Activated CD8-positive, alpha-beta T cell treated with anti-CD3 and anti-CD28 coated beads for 36 hours (primary cell): ENCODE measurements around the gene CETN1. TPM values are rescaled to one million over a fixed set of nuclear protein-coding genes. Genes with fewer than 3 reads are reported as not detected.

ENCODE experiments used
- ATAC-seq: fragments of 200-7000 bp; cut with Tn5 transposase; one replicate; pipeline ENCODE4 v1.10.0; 2021; ENCODE audit warnings: mild to moderate bottlenecking, moderate library complexity
- CTCF ChIA-PET: fragments of 350-600 bp; sonication (Branson Sonifier 250); formaldehyde crosslinking; loops from one replicate; lab custom pipeline; 2021; ENCODE audit warnings: antibody characterized with exemption; lab: Charles Lee
- POLR2A ChIA-PET: fragments of 350-600 bp; sonication (Branson Sonifier 250); formaldehyde crosslinking; loops from one replicate; lab custom pipeline; 2021; ENCODE audit warnings: antibody characterized with exemption; lab: Charles Lee
- DNase-seq: peaks from one replicate; pipeline ENCODE4 v3.0.0-alpha.2; 2020
- H3K27ac Mint-ChIP-seq: one replicate; pipeline ENCODE4 v1.8.0; 2021; ENCODE audit warnings: mild to moderate bottlenecking, mixed read lengths
- H3K27me3 Mint-ChIP-seq: one replicate; pipeline ENCODE4 v1.8.0; 2021; ENCODE audit warnings: mixed read lengths
- H3K36me3 Mint-ChIP-seq: one replicate; pipeline ENCODE4 v1.8.0; 2021; ENCODE audit warnings: low read depth, mixed read lengths
- H3K4me1 Mint-ChIP-seq: one replicate; pipeline ENCODE4 v1.8.0; 2021; ENCODE audit warnings: low read depth, mixed read lengths
- H3K4me3 Mint-ChIP-seq: one replicate; pipeline ENCODE4 v1.8.0; 2021; ENCODE audit warnings: mild to moderate bottlenecking, moderate library complexity, mixed read lengths
- H3K9me3 Mint-ChIP-seq: one replicate; pipeline ENCODE4 v1.8.0; 2021; ENCODE audit warnings: mixed read lengths
- CTCF ChIP-seq: fragments of 200-600 bp; IDR thresholded peaks from one replicate; pipeline ENCODE4 v1.8.0; 2022; ENCODE audit warnings: antibody characterized with exemption, mild to moderate bottlenecking
- intact Hi-C: fragments of 100-400 bp; cut with micrococcal nuclease; formaldehyde crosslinking; loops from one replicate; pipeline ENCODE4 v1.10.0; 2022
- total RNA-seq, 2 experiments: library from RNA; stranded (reverse); gene quantifications; one replicate each; pipeline ENCODE4 v1.2.3, GENCODE V29; 2021

Gene CETN1
- total RNA-seq, 2 experiments from 2014 or later = not detected

- intact Hi-C loops = no loop called here
- DNase-seq (no peak), ATAC-seq (no peak)
- TF ChIP-seq CTCF = no peak
- POLR2A ChIA-PET = interaction anchor here (0.6 kb wide), 1 partner anchor 95 kb away, joined by 3 read pairs; no protein-coding TSS in a partner anchor
- Mint-ChIP-seq H3K4me1 (no peaks in the 10 kb centered on the region), H3K27ac (no peak overlapping the region), H3K9me3 (no peaks in the 10 kb centered on the region), H3K27me3 (no peaks in the 10 kb centered on the region), H3K36me3 (no peaks in the 10 kb centered on the region), H3K4me3 (no peak overlapping the region)
- CTCF ChIA-PET = interaction anchor here (1.0 kb wide), 1 partner anchor 264 kb away, joined by 4 read pairs; no protein-coding TSS in a partner anchor
Observed at GRCh38 chr18:574865-575645, 5.1 kb upstream of the CETN1 start.

GRCh38 chr18:576924-577323, 3.3 kb upstream of the CETN1 start:
- ChIA-PET POLR2A (no interaction called here), CTCF (interaction anchor here (1.1 kb wide), 1 partner anchor 21 kb away, joined by 3 read pairs; no protein-coding TSS in a partner anchor)

GRCh38 chr18:577643-578375, 2.4 kb upstream of the CETN1 start:
- Mint-ChIP-seq H3K27ac (no peak overlapping the region), H3K36me3 (no peaks in the 10 kb centered on the region), H3K4me1 (no peaks in the 10 kb centered on the region), H3K27me3 (no peaks in the 10 kb centered on the region), H3K4me3 (no peak overlapping the region), H3K9me3 (no peaks in the 10 kb centered on the region)
- POLR2A ChIA-PET = no interaction called here
- DNase-seq (no peak), ATAC-seq (no peak)
- CTCF ChIA-PET = interaction anchor here (1.1 kb wide), 1 partner anchor 20 kb away, joined by 3 read pairs; no protein-coding TSS in a partner anchor
- TF ChIP-seq CTCF = no peak
- intact Hi-C loops = no loop called here

More at GRCh38 chr18:576924-577323, 3.3 kb upstream of the CETN1 start:
- no peak for DNase-seq
- H3K36me3 Mint-ChIP-seq = no peaks in the 10 kb centered on the region
- H3K9me3 Mint-ChIP-seq = no peaks in the 10 kb centered on the region
- no peak for TF ChIP-seq CTCF
- no peaks in the 10 kb centered on the region for H3K27me3 Mint-ChIP-seq
- no peak overlapping the region for H3K4me3 Mint-ChIP-seq
- intact Hi-C loops = no loop called here
- H3K4me1 Mint-ChIP-seq = no peaks in the 10 kb centered on the region
- no peak for ATAC-seq
- H3K27ac Mint-ChIP-seq = no peak overlapping the region

- ATAC-seq = no peak
- no peaks in the 10 kb centered on the region for H3K36me3 Mint-ChIP-seq
- H3K27ac Mint-ChIP-seq = no peak overlapping the region
- ChIA-PET CTCF (no interaction called here), POLR2A (no interaction called here)
- no peak overlapping the region for H3K4me3 Mint-ChIP-seq
- DNase-seq = no peak
- no peaks in the 10 kb centered on the region for H3K27me3 Mint-ChIP-seq
- intact Hi-C loops = no loop called here
- H3K4me1 Mint-ChIP-seq = no peaks in the 10 kb centered on the region
- TF ChIP-seq CTCF = no peak
- H3K9me3 Mint-ChIP-seq = no peaks in the 10 kb centered on the region
Observed at GRCh38 chr18:579238-579637, 942 bp upstream of the CETN1 start.

GRCh38 chr18:581096-581495, 916 bp downstream of the CETN1 start:
- ChIA-PET POLR2A (no interaction called here), CTCF (no interaction called here)
- intact Hi-C loops = no loop called here
- DNase-seq (no peak), ATAC-seq (no peak)
- H3K27me3 Mint-ChIP-seq = no peaks in the 10 kb centered on the region
- no peaks in the 10 kb centered on the region for H3K4me1 Mint-ChIP-seq
- TF ChIP-seq CTCF = no peak
- H3K9me3 Mint-ChIP-seq = no peaks in the 10 kb centered on the region
- no peak overlapping the region for H3K27ac Mint-ChIP-seq
- H3K36me3 Mint-ChIP-seq = no peaks in the 10 kb centered on the region
- H3K4me3 Mint-ChIP-seq = no peak overlapping the region
